Measurements from ENCODE around the gene MRGPRD. TPM values are rescaled to one million over a fixed set of nuclear protein-coding genes. Genes with fewer than 3 reads are reported as not detected.

The MRGPRD gene
- total RNA-seq, 1 experiment from 2014 or later: not detected

DNA sequence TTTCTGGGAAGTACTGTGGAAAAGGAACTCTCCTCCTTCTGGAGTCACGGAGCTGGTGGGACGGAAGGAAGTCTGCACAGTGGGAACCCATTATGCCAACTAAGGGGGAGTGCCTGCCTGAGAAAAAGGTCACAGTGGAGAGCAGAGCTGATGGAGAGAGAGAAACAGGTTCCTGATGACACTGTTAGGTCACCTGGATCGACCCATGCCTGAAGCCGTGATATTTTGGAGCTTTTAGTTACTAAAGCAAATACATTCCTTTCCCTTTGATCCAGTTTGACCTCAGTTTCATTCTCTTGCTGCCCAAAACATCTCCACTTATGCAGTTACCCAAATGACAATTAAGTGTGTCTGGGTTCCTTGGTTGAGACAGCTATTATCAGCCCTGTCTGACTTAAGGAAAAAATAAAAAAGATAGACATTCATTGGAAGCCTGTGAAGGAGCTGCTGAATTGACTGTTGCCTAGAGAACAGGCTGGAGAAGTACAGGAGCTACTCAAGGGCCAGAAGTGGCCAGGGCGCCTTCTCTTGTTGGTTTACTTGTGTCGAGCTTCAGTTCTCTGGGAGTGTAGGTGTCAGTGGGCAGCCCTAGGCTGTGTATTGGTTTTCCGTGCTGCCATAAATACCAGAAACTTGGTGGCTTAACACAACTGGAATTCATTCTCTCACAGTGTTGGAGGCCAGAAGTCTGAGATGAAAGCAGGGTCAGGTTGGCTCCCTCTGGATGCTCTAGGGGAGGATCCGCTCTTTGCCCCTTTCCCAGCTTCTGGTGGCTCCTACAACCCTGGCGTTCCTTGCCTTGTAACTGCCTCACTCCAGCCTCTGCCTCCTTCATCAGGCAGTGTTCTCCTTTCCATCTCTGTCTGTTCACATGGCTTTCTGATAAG lies 13.6 kb downstream of the MRGPRD start:
- intact Hi-C loops (cut with micrococcal nuclease): no loop called here
- ChIA-PET CTCF (interaction anchor here (0.9 kb wide), 1 partner anchor 11 kb away, joined by 5 read pairs; no protein-coding TSS in a partner anchor), RAD21 (ENCODE audit: low non-redundant PET in 1 of 2, low total read pairs in 2 of 2, uncharacterized antibody in 2 of 2, unreplicated experiment in 2 of 2) (no interaction called here)

DNA sequence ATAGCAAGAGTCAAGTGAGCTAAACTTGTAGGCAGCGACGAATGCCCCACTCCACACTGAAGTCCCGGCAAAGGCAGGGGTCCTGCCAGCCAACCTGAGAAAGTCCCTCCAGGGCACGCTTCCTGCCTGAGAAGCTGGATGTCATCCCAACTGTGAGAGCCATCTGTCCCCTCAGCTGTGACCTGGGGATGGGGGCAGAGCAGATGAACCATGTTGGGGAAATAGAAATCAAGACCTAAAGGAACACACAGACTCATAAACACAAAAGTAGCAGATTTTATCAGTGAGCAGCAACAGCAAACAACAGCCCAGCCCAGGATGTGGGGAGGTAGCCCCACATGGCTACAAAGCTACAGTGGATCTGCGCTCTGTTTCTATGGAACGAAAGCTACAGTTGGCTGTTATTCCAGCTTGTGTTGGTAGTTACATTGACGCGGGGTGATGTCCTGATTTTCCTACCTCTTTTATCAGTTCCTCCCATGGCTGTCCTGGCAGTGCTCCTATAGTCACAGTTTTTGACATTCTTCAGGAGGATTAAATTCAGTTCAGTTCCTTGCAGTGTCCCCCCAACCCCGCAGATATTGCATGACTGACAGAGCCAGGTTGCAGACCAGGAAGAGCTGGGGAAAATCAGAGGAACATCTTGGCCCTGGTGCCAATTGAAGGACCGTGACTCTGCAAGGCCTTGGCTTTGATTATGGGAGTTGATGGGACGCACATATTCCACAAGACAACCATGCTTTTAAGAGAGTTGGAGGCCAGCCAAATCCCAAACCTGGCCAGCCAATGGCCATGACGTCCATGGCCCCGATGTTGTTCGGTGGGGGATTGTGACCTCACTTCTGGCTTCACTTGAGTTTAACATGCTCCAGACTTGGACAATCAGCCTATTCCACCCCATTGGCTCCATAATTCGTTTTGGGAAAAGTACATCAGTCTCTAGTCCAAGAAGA lies 14.6 kb downstream of the MRGPRD start:
- Histone ChIP-seq H3K27me3 (ENCODE audit: insufficient read depth, low read length) (no peaks in the 10 kb centered on the region), H3K4me2 (ENCODE audit: low read length) (no peak overlapping the region), H2AFZ (ENCODE audit: low read depth, low read length, poor library complexity, severe bottlenecking) (no peak overlapping the region), H3K9ac (ENCODE audit: low read length) (no peak overlapping the region), H3K4me1 (ENCODE audit: control insufficient read depth in 1 of 2, insufficient read depth in 2 of 2, low read length in 2 of 2) (no peaks in the 10 kb centered on the region), H3K27ac (ENCODE audit: low read depth, low read length) (no peak overlapping the region), H4K20me1 (ENCODE audit: insufficient read depth) (no peaks in the 10 kb centered on the region), H3K9me3 (ENCODE audit: control insufficient read depth in 1 of 2, insufficient read depth in 1 of 2, low read depth in 1 of 2, low read length in 2 of 2) (peaks cover 0 to 3% of the 10 kb centered on the region in 2 experiments; a peak in 1 of 4 replicates), H3K79me2 (ENCODE audit: insufficient read depth, low read length) (no peaks in the 10 kb centered on the region), H3K36me3 (ENCODE audit: control insufficient read depth in 1 of 2, insufficient read depth in 2 of 2, low read length in 2 of 2) (no peaks in the 10 kb centered on the region), H3K4me3 (replicated peaks in 1 of 2; ENCODE audit: low read depth in 1 of 2, low read length in 2 of 2) (no peak overlapping the region), H3K9me2 (ENCODE audit: insufficient read depth) (no peaks in the 10 kb centered on the region)
- intact Hi-C loops (cut with micrococcal nuclease): no loop called here
- ChIA-PET CTCF (interaction anchor here (1.0 kb wide), 1 partner anchor 10 kb away, joined by 4 read pairs; no protein-coding TSS in a partner anchor), RAD21 (ENCODE audit: low non-redundant PET in 1 of 2, low total read pairs in 2 of 2, uncharacterized antibody in 2 of 2, unreplicated experiment in 2 of 2) (no interaction called here), POLR2A (no interaction called here)
- ATAC-seq (no peak), DNase-seq (ENCODE audit: low read depth, low spot score) (no peak)
- no TSS peak for BruUV-seq (replicated peaks)
- no peak for TF ChIP-seq CEBPB (IDR thresholded peaks at IDR 0.05; ENCODE audit: low read depth)

More for the DNA sequence above, 13.6 kb downstream of the MRGPRD start:
- ATAC-seq (no peak), DNase-seq (ENCODE audit: low read depth, low spot score) (no peak)
- H3K4me1 ChIP-seq (ENCODE audit: control insufficient read depth in 1 of 2, insufficient read depth in 2 of 2, low read length in 2 of 2): no peaks in the 10 kb centered on the region
- BruUV-seq (replicated peaks): no TSS peak
- TF ChIP-seq TCF7L2 (IDR thresholded peaks at IDR 0.05; ENCODE audit: borderline replicate concordance, extremely low read depth, insufficient read depth, insufficient read length): no peak
- no peak for TF ChIP-seq CEBPB (IDR thresholded peaks at IDR 0.05; ENCODE audit: low read depth)
- TF ChIP-seq ZFX (IDR thresholded peaks at IDR 0.05): no peak
- TF ChIP-seq ELF1 (IDR thresholded peaks at IDR 0.05; ENCODE audit: borderline replicate concordance, low read depth): no peak
- TF ChIP-seq CBX3 (IDR thresholded peaks at IDR 0.05; ENCODE audit: low read depth): no peak
- TF ChIP-seq SP1 (IDR thresholded peaks at IDR 0.05; ENCODE audit: low read depth): no peak
- no peak for TF ChIP-seq EZH2 (IDR thresholded peaks at IDR 0.05)
- no peak for TF ChIP-seq YY1 (IDR thresholded peaks at IDR 0.05; ENCODE audit: extremely low read depth, insufficient replicate concordance, low read depth, low read length)
- TF ChIP-seq FOSL1 (IDR thresholded peaks at IDR 0.05; ENCODE audit: low read depth): no peak
- TF ChIP-seq EGR1 (IDR thresholded peaks at IDR 0.05; ENCODE audit: low read depth): no peak
- no peaks in the 10 kb centered on the region for H3K79me2 ChIP-seq (ENCODE audit: insufficient read depth, low read length)
- no peaks in the 10 kb centered on the region for H3K36me3 ChIP-seq (ENCODE audit: control insufficient read depth in 1 of 2, insufficient read depth in 2 of 2, low read length in 2 of 2)
- H3K9me3 ChIP-seq (ENCODE audit: control insufficient read depth in 1 of 2, insufficient read depth in 1 of 2, low read depth in 1 of 2, low read length in 2 of 2): peaks cover 0 to 3% of the 10 kb centered on the region in 2 experiments; a peak in 1 of 4 replicates
- no peak overlapping the region for H2AFZ ChIP-seq (ENCODE audit: low read depth, low read length, poor library complexity, severe bottlenecking)
- no peak overlapping the region for H3K27ac ChIP-seq (ENCODE audit: low read depth, low read length)
- H3K4me2 ChIP-seq (ENCODE audit: low read length): no peak overlapping the region
- no peaks in the 10 kb centered on the region for H4K20me1 ChIP-seq (ENCODE audit: insufficient read depth)
- H3K9me2 ChIP-seq (ENCODE audit: insufficient read depth): no peaks in the 10 kb centered on the region
- no peaks in the 10 kb centered on the region for H3K27me3 ChIP-seq (ENCODE audit: insufficient read depth, low read length)
- POLR2A ChIA-PET: no interaction called here
- H3K9ac ChIP-seq (ENCODE audit: low read length): no peak overlapping the region
- no peak overlapping the region for H3K4me3 ChIP-seq (replicated peaks in 1 of 2; ENCODE audit: low read depth in 1 of 2, low read length in 2 of 2)

All from HCT116 (cell line).